ENCODE results near the gene PARVA.

Gene PARVA

DNA sequence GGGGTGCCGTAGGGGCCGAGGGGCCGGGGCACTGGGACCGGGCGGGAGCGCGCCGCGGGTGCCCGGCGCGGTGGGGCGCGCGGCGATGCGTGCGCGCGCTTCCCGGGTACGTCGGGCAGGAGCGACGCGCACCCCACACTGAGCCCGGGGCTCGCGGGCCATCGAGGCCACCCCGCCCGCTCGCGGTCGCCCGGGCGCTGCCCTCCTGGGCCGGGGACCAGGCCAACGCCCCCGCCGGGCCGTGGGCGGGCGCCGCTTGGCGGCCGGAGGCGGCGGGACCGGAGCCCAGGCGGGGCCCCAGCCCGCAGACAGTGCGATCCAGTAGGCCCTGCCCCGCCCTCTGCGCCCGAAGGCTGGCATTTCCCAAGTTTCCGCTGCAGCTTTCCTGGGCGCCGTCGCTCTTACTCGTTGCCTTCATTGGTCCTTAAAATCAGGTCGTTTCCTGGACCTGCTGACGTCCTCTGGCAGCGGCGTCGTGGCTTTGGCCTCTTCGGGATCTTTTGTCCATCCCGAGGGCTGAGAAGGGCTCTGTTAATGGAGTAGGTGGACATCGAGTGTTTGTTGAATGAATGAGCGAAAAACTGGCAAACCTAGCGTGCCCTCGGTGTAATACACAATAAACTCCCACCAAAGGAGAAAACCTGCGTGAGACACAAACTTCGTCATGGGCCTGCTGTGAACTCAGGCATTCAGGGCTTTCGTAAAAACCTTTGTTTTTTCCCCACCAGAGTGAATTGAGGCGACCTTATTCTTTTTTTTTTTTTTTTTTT is 638 bp downstream of the PARVA start:
- peak; percentile 67 for DNase-seq

DNA sequence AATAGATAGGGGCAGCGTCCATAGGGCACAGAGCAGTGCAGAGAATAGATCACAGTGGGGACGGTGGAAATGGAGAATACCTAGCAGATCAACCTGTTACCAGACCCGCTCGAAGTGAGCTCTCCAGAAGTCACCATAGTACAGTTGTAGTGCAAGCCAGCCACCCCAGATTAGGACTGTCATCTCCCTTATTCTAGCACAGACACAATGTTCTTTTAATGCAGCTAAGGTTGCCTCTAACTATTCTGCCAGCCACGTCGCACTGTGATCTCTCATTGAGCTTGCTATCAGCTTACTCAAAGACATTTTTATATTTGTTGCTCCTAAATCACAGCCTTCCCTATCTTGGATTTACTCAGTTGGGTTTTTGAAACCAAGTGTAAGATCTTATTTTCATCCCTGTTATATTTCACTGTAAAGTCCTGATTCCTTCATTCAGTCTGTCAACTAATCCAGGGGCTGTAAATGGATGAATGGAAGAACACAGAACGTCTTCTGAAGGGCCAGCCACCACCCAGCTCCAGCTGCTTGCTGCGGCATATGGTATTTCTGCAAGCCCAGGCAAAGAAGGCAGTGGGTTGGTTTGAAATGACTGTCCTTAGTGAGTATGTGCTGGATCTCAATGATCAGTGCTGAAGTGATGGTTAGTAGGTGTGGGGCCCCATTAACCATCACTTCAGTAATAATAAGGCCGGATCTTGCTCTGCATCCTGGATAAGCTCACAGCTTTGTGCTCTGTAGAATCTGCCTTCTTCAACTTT is 3.4 kb downstream of the PARVA start:
- DNase-seq: no peak

DNA sequence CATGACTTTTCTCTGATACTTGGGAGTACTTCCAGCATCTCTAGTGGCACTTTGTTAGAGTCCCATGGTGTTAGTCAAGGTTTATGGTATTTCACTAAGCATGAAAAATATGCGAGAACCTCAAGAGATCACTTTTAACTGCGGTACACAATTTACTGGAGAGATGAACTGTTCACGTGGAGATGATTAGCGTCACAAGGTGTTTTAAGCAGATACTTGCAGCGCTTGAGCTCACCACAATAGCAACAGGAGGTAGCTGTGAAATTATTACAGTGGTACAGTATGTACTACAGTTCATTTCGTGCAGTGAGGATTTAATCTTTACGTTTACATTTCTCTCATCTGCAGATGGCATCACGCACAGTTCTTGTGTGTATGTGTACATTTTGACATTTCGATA is 4.5 kb downstream of the PARVA start:
- no peak for DNase-seq

DNA sequence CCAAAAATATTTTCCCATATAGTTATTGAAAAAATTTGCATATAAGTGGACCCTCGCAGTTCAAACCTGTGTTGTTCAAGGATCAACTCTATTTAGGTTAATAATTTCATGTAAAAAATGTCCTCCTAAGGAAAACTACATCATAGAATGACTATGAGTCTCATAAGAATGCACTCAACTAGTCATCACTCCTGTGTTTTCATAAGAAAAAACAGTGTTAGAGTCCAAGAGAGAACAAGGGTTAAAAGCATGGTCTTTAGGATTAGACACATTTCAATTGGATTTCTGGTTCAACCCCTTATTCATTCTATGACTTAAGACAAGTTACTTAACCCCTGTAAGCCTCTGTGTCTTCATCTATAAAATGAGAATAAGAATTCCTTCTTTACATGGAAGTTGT is 5.1 kb downstream of the PARVA start:
- no peak for DNase-seq

DNA sequence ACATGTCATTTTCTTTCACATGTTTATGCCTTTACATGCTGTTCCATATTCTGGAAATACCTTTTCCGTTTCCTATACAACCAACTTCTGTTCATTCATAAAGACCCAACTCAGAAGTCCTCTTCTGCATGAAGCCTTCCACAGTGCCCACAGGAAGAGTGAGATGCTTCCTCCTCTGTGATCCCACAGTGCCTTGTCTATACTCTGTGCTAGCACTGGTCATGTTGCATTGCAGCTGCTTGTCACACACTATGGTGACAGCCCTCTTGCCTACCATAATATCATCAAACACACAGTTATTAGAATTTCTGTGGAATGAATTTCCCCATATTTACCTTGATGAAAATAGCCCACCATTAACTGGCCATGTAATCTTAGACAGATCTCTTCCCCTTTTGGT is 8.9 kb downstream of the PARVA start:
- DNase-seq: no peak

DNA sequence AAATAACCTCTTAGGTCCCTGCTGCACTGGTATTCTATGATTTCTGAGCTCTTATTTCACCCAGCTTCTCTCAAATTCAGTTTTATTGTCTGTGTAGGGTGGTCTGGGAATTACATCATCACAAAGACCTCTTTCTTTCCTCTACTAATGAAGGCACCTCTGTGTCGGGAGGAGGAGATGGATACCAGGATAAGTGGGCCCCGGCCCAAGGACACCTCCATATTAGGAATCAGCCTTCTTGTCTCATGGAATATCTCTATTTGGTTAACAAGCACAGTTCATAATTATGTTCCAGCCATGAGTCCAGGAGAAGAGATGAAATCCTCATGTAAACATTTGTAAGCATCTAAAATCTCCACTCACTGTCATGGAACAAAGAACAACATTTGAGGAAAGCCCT is 9.4 kb downstream of the PARVA start:
- no peak for DNase-seq

DNA sequence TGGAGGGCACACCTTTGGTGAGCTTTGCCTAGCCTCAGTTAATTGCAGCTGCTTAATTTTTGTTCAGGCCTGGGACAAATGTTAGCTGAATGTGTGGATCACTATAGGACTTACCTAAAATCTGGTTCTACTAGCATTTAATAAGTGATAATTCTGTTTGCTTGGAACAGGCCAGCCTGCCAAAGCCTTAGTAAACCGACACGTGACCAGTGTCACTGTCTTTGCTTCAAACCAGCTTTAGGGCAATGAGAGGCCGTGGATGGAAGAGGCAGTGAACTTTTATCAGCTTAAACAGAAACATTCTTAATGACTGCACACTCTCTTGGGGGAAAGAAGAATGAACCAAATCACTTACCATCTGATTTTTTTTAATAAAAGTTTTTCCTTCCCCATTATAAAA is 10.8 kb downstream of the PARVA start:
- DNase-seq: no peak

DNA sequence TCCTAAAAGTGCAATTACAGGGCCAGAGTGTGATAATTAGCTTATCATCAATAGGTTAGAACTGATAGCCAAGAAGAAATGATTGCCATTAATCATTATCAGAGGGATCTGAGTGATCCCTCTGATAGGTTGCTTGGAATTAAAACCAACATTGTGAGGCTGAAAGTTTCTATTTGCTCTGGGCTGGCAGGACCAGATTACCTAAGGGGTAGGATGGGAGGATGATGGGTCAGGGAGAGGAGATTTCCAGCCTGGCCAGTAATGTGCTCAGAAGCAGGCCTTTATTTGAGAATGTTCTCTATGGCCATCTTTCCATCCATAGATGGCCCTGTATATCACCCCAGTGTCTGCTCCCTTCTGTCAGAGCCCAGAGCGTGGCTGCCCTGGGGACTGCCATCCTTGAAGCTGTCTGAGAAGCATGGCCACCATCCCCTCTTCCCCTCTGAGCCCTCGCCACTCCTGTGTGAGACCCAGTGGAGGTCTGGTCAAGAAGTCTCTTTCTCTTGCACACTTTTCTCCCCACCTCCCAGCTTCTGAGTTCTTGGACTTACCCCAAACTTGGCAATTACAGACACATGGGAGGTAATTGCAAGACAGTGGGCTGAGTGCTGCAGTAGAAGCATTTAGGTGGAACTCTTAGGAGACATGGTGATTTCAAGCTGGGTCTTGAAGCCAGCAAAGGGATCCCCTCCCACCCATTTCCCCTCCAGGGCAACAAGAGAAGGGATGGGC is 11.7 kb downstream of the PARVA start:
- DNase-seq: no peak

DNA sequence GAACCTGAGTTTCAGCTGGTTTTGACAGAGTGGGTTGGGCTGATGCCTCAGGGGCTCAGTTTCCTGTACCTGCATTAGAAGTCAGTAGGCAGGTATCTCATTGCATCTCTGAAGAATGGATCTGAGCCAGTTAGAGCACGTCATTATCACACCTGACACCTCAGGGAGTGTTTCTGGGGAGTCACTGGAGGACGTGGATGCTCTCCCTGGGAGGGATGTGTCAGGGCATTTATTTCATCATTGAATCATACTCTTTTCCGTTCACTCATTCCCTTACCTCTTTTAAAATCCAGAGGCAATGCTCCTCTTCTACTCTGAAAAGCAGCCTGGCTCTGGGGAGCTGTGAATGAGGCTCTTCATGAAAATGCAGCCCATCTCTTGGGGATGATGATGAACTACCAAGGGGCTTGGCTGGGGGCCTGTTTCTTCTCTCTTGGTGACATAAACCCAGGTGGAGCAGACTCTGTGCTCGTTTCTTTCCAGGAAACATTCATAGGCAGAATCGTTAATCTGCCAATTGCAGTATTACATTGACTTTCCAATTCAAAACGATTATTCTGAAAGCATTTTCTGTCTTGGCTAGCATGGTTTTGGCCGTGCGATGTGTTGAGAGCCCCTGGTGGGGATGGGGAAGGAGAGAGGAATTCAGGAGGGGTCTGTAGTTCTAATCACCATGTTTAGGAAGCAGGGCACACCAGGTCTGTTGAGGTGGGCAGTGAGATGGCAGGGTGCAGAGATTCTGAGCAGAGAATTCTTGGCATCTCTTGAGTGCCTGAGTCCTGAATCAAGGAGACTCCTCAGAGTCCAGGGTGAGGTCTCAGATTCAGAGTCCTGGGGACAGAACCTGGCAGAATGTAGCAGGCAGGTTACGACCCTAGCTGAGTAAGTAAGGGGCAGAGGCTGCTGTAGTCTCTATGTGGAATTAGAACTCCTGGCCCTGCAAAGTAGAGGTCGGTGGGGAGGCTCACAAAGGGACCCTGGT is 12.6 kb downstream of the PARVA start:
- DNase-seq: no peak

DNA sequence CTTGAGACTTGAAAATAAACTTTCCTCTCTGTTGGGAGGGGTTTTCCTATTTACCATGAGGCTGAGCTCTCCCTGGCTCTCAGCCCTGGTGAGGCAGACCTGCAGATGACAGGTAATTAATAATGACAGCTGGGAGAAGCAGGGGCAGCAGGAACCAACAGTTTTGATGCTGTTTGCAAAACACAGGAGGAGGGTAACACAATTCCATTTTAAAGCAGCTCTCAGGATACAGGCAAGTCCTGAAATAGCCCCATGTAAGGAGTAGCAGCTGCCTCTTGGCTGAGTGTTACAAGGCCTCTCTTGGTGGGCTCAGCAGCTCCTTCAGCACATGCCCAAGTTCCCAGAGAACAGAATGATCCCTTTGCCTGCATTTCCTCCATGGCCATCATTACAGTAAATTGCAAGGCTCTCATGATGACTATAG is 13.3 kb downstream of the PARVA start:
- no peak for DNase-seq

DNA sequence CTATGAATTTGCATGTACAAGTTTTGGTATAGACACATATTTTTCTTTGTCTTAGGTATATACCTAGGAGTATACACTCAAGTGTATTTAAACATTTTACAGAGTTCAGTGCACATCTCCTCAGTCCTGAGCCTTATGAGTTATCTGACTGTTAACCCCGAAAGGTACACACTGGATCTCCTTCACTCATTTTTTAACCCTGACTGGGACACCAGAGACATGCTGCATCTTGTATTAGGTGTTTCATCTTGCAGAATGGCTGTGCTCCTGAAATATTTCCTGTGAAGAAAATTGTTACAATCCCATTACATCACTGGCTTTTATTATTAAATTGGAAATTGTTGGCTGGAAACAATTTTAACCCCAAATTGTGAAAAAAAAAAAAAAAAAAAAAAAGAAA is 15.3 kb downstream of the PARVA start:
- no peak for DNase-seq

DNA sequence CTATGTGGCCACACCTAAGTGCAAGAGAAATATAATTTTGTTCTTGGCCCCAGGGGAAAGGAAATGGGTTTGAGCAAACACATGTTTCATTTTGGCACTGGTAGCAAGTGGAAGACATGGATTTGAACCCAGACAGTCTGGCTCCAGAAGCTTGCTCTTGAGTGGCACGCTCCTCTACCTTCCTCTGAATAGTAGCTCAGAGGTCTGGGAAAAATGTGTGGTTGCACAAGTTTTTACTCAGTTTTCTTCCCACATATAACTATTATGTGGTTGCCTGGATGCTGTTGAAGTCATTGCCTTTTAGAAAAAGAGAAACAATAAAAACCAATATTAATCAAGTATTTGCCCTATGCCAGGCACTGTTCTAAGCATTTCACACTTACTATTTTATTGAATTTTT is 16.3 kb downstream of the PARVA start:
- DNase-seq: no peak

DNA sequence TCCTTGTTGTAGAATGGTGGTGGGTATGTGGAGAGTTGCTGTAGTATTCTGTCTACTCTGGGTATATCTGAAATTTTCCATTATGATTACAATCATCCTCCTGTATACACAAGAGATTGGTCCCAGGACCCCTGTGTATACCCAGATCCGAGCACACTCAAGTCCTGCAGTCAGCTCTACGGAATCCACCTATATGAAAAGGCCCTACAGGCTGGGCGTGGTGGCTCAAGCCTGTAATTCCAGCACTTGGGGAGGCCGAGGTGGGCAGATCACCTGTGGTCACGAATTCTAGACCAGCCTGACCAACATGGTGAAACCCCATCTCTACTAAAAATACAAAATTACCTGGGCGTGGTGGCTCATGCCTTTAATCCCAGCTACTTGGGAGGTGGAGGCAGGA is 17.2 kb downstream of the PARVA start:
- DNase-seq: no peak

DNA sequence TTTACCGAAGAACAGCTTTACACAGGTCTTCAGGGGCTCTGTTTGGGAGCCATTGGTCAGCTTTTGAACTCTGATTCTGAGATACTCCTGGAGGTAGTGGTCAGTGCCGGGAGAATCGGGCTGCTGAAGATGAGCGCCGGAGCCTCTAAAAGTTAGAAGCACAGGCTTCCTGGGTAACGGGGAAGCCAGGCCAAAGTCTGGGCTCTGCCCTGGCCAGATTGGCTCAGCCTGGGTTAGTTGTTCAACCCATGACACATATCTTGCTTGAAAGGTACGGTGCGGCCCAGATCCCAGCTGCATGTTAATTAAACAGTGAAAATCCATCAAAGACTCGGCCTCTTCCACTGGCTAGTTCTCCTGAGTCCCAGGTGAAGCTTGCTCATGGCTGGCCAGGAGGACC is 18.0 kb downstream of the PARVA start:
- no peak for DNase-seq

DNA sequence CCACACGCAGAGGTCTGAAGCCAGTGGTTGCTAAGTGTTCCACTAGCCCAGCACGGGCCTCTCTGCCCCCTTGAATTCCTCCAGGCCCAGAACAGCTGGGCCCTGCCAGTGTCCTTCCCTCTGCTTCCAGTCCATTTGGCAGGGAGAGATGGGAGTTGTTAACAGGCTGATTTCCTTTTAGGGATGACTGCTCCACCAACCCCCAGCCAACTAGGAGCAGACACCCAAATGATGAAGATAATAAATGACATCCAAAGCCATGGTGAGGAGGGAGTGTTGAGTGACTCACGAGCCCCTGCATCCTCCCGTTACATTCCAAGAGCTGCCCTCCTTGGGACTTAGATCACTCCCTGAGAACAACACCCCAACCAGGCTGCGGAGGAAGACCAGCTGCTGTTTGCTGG is 20.6 kb downstream of the PARVA start:
- no peak for DNase-seq

DNA sequence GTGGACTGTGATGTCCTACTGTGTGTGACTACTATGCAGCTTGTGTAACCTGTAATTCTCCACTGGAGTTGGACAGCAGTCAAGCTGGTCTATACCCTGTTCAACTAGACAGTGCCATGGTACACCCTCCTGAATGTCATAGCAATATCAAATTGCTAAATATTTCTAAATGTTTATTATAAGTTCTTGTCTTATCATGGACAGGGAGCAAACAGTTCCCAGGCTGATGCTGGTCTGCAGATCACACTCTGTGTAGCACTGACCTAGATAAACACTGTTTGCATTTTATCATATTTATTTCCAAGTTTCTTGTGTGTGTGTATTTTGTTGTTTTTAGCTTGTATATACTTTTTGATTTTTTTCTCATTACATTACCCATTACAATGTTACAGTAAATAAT is 22.0 kb downstream of the PARVA start:
- no peak for DNase-seq

DNA sequence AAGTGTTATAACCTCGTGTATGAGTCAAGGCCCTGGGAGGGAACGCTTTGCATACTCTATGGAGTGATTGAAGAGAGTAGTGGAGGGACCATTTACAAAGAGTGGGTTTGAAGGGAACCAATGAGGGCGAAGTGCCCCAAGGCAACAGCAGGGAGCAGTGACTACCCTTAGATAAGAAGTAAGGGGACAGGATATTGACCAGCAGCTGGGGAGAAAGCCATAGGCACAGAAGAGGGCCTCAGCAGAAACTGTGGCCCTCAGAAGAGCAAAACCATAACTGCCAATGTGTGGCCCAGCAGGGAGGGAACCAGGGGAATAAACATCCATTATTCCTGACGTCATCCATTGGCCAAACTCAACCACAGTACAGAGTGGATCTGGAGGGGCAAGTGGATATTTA is 24.7 kb downstream of the PARVA start:
- no peak for DNase-seq

DNA sequence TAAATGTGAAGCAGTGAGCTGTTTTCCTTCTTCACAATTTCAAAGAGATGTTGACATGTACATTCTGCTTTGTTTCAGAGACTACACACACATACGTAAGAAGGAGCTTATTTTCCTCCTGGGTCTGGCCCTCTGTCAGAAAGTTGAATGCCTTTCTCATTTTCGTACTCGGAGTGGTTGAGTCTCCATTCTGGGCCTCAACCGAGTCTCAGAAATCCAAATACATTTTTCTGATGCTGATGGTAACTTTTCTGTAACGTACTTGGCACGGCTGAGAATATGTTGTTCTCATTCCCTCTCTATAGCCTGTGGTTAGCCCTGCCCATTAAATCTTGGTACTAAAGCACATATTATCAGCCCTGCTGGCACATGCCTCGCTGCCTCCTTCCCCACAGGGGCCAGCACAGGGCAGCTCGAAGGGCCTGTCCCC is 25.3 kb downstream of the PARVA start:
- no peak for DNase-seq

DNA sequence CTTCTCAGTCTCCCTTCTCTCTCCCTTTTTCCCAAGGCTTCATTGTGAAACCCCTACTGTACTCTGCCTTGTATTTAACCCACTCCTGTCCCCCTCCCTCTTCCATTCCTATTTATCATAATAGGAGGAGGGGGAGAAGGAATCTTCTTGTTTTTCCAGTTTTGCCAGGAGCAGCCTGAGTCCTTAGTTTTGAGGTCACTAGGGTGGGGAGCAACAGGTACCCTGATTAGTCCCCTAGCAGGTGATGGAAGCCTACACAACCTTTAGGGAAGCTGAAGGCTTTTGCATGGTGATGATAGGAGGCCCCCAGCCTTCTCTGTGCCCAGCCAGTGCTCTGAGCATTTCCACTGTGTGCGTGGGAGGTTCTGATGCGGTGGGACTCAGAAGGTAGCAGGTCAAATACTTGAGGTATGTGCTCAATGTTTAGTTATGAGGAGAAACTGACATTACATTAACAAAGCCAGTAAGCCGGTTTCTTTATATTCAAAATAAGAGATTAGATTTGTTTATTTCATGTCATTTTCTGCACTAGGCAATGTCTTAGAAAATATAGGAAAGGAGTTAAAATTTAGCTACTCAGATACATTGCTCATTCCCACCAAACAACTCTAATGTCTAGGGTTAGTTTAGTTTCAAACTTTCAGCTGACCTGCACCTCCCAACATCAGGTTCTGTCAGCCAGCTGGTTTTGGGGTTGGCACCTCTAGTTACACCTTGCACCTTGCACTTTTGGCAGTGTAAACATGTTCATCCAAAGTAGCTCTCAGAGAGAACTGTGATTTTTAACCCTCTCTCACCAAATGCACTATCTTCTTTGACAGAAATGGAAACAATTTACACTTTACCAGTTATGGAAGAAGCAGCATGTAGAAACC is 26.0 kb downstream of the PARVA start:
- no peak for DNase-seq

DNA sequence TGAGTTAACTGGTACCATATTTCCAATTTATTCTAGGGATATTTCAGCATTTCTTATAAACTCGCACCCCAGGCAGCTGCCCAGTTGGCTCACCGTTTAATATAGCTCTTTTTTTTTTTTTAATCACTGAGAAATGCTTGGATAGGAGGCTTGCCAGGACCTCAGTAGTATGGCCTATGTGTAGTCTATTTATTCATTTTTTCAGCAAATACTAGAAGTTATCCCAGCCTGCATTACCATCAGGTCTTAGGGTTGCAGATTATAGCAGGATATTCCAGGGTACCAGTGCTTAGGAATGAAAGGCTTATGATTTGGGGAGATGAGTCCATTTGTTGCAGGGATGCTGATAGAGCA is 26.6 kb downstream of the PARVA start:
- DNase-seq: no peak

DNA sequence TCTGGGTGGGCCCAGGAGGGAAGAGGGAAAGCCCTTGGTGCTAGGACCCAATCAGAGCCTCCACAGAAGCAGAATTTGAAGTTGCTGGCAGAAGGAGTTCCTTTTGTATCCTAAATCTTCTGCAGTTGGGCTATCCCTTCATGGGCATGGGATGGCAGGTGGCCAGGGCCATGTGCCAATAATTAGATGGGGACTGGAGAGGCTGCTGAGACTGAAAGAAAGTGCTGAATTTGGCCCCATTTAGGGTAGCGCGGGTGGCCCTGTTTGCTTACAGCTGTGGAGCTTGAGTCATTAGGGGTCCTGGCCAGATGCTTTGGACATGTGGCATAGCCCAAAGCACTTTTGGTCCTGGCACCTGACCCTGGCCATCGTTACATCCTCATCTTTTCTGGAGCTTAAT is 27.1 kb downstream of the PARVA start:
- no peak for DNase-seq
